HepG2 (cell line): Measurements from ENCODE around the gene FBF1. TPM values are rescaled to one million over a fixed set of nuclear protein-coding genes. Genes with fewer than 3 reads are reported as not detected.

Experiments used
- ATF4 ChIP-seq, 2 experiments: fragments of 450-650 bp in 1 of 2; sonication (generic) in 1 of 2; formaldehyde crosslinking; IDR thresholded peaks; 2 replicates each; pipeline versions ENCODE4 v1.5.0 to v1.8.0; 2020 to 2022; ENCODE audit warnings: mild to moderate bottlenecking in 1 of 2, missing genetic modification reagents in 1 of 2
- ATF7 ChIP-seq, 2 experiments: fragments of 450-650 bp in 1 of 2; sonication (generic) in 1 of 2; formaldehyde crosslinking in 1 of 2; IDR thresholded peaks; 2 replicates each; pipeline versions ENCODE4 v1.4.0 to v1.6.1; 2016 to 2020; ENCODE audit warnings: antibody characterized with exemption in 1 of 2, mild to moderate bottlenecking in 1 of 2, missing genetic modification reagents in 1 of 2
- BORCS8-MEF2B ChIP-seq: sonication (generic); formaldehyde crosslinking; IDR thresholded peaks from 2 replicates; pipeline ENCODE4 v1.8.0; 2022; ENCODE audit warnings: mild to moderate bottlenecking, missing genetic modification reagents
- CBX5 ChIP-seq: sonication (generic); formaldehyde crosslinking; IDR thresholded peaks from 2 replicates; pipeline ENCODE4 v1.4.0; 2020; ENCODE audit warnings: missing genetic modification reagents, borderline replicate concordance
- GMEB1 ChIP-seq: sonication (generic); formaldehyde crosslinking; IDR thresholded peaks from 2 replicates; pipeline ENCODE4 v1.5.1; 2020; ENCODE audit warnings: missing genetic modification reagents, mild to moderate bottlenecking, borderline replicate concordance
- JUND ChIP-seq: sonication (generic); formaldehyde crosslinking; IDR thresholded peaks from 2 replicates; pipeline ENCODE4 v1.8.0; 2022; ENCODE audit warnings: mild to moderate bottlenecking, missing genetic modification reagents
- KAT8 ChIP-seq: IDR thresholded peaks from 2 replicates; pipeline ENCODE4 v1.6.1; 2016; ENCODE audit warnings: missing genetic modification reagents, missing compliant biosample characterization
- MED1 ChIP-seq: sonication (generic); formaldehyde crosslinking; IDR thresholded peaks from 2 replicates; pipeline ENCODE4 v1.4.0; 2020; ENCODE audit warnings: missing genetic modification reagents
- MLLT10 ChIP-seq: sonication (generic); formaldehyde crosslinking; IDR thresholded peaks from 2 replicates; pipeline ENCODE4 v1.4.0; 2020; ENCODE audit warnings: missing genetic modification reagents
- MYPOP ChIP-seq: sonication (generic); formaldehyde crosslinking; IDR thresholded peaks from 2 replicates; pipeline ENCODE4 v1.8.1; 2023; ENCODE audit warnings: mild to moderate bottlenecking, moderate library complexity, missing genetic modification reagents
- POLR2A ChIP-seq, 2 experiments: IDR thresholded peaks; 2 replicates each; pipeline ENCODE4 v1.6.1; 2011; ENCODE audit warnings: low read depth in 2 of 2, low read length in 2 of 2, mild to moderate bottlenecking in 1 of 2, moderate library complexity in 1 of 2; ENCODE audit not compliant: insufficient read depth in 1 of 2
- SIX1 ChIP-seq: sonication (generic); formaldehyde crosslinking; IDR thresholded peaks from 2 replicates; pipeline ENCODE4 v1.4.0; 2020; ENCODE audit warnings: missing genetic modification reagents, borderline replicate concordance
- SOX13 ChIP-seq, 3 experiments: fragments of 450-650 bp in 1 of 3; sonication (generic) in 1 of 3; formaldehyde crosslinking in 1 of 3; IDR thresholded peaks in 2 of 3; conservative IDR thresholded peaks in 1 of 3; 2 replicates each; pipeline versions ENCODE4 v1.5.0 to v1.6.1; 2016 to 2020; ENCODE audit warnings: antibody characterized with exemption in 1 of 3, mild to moderate bottlenecking in 1 of 3, missing compliant biosample characterization in 1 of 3, missing genetic modification reagents in 1 of 3, moderate library complexity in 1 of 3
- SPEN ChIP-seq: sonication (generic); formaldehyde crosslinking; IDR thresholded peaks from 2 replicates; pipeline ENCODE4 v1.5.1; 2020; ENCODE audit warnings: low read depth, mild to moderate bottlenecking, missing genetic modification reagents
- TOPORS ChIP-seq: sonication (generic); formaldehyde crosslinking; IDR thresholded peaks from 2 replicates; pipeline ENCODE4 v1.8.0; 2023; ENCODE audit warnings: mild to moderate bottlenecking, missing genetic modification reagents
- TP53 ChIP-seq: sonication (generic); formaldehyde crosslinking; conservative IDR thresholded peaks from 2 replicates; pipeline ENCODE4 v1.4.0; 2020; ENCODE audit warnings: missing genetic modification reagents
- ZBTB49 ChIP-seq: sonication (generic); formaldehyde crosslinking; IDR thresholded peaks from 2 replicates; pipeline ENCODE4 v1.4.0; 2020; ENCODE audit warnings: missing genetic modification reagents, borderline replicate concordance
- ZNF180 ChIP-seq: sonication (generic); formaldehyde crosslinking; IDR thresholded peaks from 2 replicates; pipeline ENCODE4 v1.4.0; 2020; ENCODE audit warnings: low read depth, missing genetic modification reagents, borderline replicate concordance
- ZNF34 ChIP-seq: sonication (generic); formaldehyde crosslinking; IDR thresholded peaks from 2 replicates; pipeline ENCODE4 v1.4.0; 2020; ENCODE audit warnings: mild to moderate bottlenecking, missing genetic modification reagents, borderline replicate concordance
- ZNF678 ChIP-seq: sonication (generic); formaldehyde crosslinking; IDR thresholded peaks from 2 replicates; pipeline ENCODE4 v1.4.0; 2020; ENCODE audit warnings: mild to moderate bottlenecking, missing genetic modification reagents
- ZSCAN30 ChIP-seq: sonication (generic); formaldehyde crosslinking; IDR thresholded peaks from 2 replicates; pipeline ENCODE4 v1.5.0; 2020; ENCODE audit warnings: mild to moderate bottlenecking, missing genetic modification reagents
- ZSCAN9 ChIP-seq: IDR thresholded peaks from 2 replicates; pipeline ENCODE4 v1.6.1; 2016; ENCODE audit warnings: borderline replicate concordance
- polyA plus RNA-seq, 8 experiments: library from polyadenylated mRNA; depleted of rRNA in 3 of 8; stranded (reverse) in 7 of 8; unstranded in 1 of 8; fragments of >200 nt; fragmentation: Illumina TruSeq in 4 of 8; extraction: Trizol in 4 of 8; gene quantifications; 2 replicates each; pipeline versions ENCODE4 v1.2.1 to v1.2.3, GENCODE V29; 2011 to 2016; ENCODE audit warnings: low read depth in 4 of 8, missing spikeins in 1 of 8, mixed read lengths in 1 of 8; ENCODE audit not compliant: insufficient read depth in 1 of 8
- total RNA-seq, 5 experiments: library from RNA; depleted of rRNA; stranded (reverse); fragments of >200 nt; fragmentation: Illumina TruSeq; extraction: Trizol; gene quantifications; 2 replicates each; pipeline ENCODE4 v1.2.3, GENCODE V29; 2016; ENCODE audit warnings: low read depth in 1 of 5

FBF1 gene
- total and polyA plus RNA-seq, 2 of the 13 experiments (the other 11 are each of a cell fraction or from before 2014, with no cell fraction given) = 2.4 to 8.1 TPM

DNA sequence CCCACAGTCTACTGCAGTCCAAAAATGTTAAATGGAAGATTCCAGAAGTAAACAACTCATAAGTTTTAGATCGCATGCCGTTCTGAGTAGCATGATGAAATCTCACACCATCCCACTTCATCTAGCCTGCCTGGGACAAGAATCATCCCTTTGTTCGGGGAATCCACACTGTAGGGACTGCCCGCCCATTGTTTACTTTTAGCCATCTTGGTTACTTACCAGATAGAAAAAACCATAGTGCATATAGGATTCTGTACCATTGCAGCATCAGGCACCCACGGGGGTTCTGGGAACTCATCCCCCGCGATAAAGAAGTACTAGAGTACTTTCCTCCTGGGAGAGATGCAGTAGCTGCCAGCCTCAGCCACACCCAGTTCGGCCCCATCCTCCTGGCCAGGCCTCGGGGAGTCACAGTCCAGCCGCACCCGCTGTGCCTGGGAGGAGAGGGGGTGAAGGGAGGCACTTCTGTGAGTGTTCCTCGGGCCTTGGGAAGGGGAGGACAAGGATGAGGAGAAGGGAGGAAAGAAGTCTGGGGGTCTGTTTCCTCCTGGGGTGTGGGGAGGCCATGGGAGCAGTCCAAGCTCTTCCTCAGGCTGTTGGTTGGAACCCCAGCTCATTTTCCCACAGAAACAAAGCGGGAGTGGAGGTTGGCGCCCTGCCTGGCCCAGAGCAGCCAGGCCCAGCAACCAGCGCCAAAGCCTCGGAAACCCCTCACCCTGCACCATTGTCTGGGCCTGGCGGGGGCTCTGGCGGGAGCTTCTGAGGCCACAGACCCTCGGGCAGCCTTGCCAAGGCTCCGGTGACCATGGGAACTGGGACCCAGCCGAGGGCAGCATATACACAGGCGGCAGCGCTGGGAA lies 71.3 kb downstream of the FBF1 start (continued):
- TF ChIP-seq ZBTB49 (CRISPR knock-in tag) (peak; percentile 55; the same call in 1 of the 2 replicates), ZNF678 (CRISPR knock-in tag) (peak; percentile 70; the same call in 1 of the 2 replicates), TP53 (CRISPR knock-in tag) (0 out of 2 replicates have a peak, but pooled peaks have one; percentile 45), ZSCAN30 (CRISPR knock-in tag) (no peak), KAT8 (CRISPR knock-in tag) (peak; percentile 85), MLLT10 (CRISPR knock-in tag) (no peak), SPEN (peak; percentile 72; the same call in 1 of the 2 replicates), ZNF180 (CRISPR knock-in tag) (no peak), CBX5 (CRISPR knock-in tag) (no peak), GMEB1 (CRISPR knock-in tag) (peak; percentile 15; the same call in 1 of the 2 replicates), SIX1 (CRISPR knock-in tag) (peak; percentile 70), ZNF34 (CRISPR knock-in tag) (peak; percentile 95; the same call in 1 of the 2 replicates), SOX13 (IDR thresholded peaks at IDR 0.05) (no peak; the same call in 1 of the 2 replicates), SOX13 (CRISPR knock-in tag; conservative IDR thresholded peaks at IDR 0.05 in 1 of 2, IDR thresholded peaks at IDR 0.05 in 1 of 2) (peak in 1 of 2 experiments; percentile 96; a peak in 2 of 4 replicates), MYPOP (CRISPR knock-in tag) (peak; percentile 90; the same call in 1 of the 2 replicates), ATF7 (IDR thresholded peaks at IDR 0.05) (peak; percentile 68), ATF7 (CRISPR knock-in tag; IDR thresholded peaks at IDR 0.05) (peak; percentile 69; the same call in 1 of the 2 replicates), ATF4 (CRISPR knock-in tag; IDR thresholded peaks at IDR 0.05) (peak; percentile 45 to 99; a peak in 3 of 4 replicates), ZSCAN9 (CRISPR knock-in tag) (peak; percentile 80), POLR2A (IDR thresholded peaks at IDR 0.05; ENCODE audit: insufficient read depth in 1 of 2, low read depth in 2 of 2, low read length in 2 of 2) (peak in 1 of 2 experiments; percentile 86; a peak in 2 of 4 replicates), JUND (CRISPR knock-in tag) (no peak), TOPORS (CRISPR knock-in tag) (0 out of 2 replicates have a peak, but pooled peaks have one; percentile 30), BORCS8-MEF2B (CRISPR knock-in tag) (peak; percentile 74), MED1 (CRISPR knock-in tag) (peak; percentile 86)
